Measurements from ENCODE around the gene CDC42EP3.

Gene CDC42EP3

DNA sequence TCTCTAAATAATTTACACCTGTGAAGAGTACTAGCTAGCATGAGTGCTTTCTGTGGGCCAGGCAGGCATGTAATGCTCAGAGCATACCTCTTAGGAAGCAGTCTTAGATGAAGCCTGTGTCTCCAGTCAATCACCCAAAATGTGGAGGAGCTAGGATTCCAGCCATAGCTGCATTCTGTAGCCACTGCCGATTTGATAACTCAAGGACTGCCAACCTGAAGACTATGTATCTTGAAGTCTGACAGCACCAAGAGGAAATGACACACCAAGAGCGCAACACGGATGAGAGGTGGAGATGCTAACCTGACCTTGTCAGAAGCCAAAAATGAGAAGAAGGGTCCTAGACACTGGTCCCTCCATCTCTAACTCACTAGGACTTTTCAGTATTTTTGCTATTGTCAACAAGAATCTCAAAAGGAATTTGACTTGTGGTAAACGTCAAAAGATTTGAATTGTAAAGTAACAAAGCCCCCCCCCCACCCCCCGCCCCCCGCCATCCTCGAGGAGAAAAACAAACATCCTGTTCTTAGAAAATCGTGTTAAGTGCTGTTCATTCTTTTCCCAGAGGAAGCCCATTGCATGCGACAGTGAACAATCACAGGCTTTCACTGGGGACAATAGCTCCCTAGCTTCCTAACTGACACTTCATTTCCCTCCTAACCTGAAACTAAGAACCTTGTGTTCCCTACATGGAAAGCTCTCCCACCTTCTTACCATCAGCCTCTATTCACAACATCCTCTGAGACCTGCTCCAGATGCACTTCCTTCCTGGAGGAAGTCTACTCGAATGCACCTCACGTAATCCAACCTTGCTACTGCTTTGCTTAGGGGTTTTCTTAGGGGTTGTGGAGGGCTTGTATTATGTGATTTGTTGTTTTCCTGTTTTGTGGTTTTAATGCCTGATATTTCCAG is 14.7 kb downstream of the CDC42EP3 start:
- DNase-seq (ENCODE audit: low read depth, low spot score), result peak; percentile 50

DNA sequence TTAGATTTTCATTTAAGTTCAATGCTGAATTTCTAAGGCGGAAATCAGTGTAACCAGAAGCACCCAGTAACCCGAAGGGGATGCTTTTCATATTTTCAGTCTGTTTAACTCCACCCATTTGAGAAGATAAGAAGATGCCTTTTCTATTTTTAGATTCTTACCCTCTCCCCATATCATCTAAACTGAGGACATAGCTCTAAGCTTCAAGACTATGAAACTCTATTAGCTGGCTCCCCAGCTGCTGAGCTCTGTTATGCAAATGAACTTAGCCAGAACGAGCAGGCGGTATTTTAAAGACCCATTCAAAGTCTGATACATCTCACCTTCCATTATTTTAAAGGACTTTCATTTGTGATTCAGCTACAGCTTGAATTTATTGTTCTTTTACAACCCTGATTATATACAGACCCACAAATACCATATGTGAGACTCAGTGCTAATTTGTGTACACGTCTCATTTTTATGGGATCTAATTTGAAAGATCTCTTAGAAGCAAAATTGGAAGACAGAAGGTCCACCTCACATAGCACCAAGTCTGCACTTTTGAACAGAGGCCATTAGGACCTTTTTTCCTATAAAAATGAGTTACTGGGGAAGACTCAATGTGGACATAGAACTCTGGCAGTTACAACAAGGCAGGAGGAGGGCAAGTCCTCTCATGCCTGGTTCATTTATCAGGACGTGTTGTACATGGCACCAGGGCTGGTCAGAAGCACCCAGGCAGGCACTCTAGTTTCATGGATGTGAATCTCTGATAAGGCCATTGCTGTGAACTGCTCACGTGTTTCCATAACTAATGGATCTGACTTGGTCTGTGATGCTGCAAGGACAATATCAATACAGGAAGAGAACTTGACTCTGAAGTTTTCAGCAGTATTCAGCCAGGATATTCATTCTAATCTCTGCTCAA is 16.3 kb downstream of the CDC42EP3 start:
- DNase-seq (ENCODE audit: low read depth, low spot score), result no peak

DNA sequence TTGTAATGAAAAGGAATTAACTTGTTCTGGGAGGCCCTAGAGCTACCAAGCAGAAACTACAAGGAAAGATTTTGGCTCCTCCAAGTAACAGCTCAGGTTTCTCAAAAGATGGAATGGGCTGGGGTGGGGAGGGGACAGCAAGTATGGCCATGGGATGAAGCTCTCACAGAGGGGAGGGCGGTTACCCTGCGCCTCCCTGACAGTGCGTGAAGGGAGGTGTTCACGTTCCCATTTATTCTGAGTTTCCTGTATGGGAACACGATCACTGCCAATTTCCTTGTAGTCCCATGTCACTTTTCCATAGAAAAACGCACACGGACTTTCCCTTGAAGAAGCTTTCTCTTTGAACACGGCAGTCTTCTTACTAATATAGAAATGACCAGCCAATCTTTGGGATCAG is 17.0 kb downstream of the CDC42EP3 start:
- no peak for DNase-seq (ENCODE audit: low read depth, low spot score)

- DNase-seq (ENCODE audit: low read depth, low spot score), result no peak
These were observed 17.6 kb downstream of the CDC42EP3 start for GRCh38 chr2:37653805-37654378.

- DNase-seq (ENCODE audit: low read depth, low spot score), result no peak
These were observed 18.3 kb downstream of the CDC42EP3 start for GRCh38 chr2:37653093-37653492.

DNA sequence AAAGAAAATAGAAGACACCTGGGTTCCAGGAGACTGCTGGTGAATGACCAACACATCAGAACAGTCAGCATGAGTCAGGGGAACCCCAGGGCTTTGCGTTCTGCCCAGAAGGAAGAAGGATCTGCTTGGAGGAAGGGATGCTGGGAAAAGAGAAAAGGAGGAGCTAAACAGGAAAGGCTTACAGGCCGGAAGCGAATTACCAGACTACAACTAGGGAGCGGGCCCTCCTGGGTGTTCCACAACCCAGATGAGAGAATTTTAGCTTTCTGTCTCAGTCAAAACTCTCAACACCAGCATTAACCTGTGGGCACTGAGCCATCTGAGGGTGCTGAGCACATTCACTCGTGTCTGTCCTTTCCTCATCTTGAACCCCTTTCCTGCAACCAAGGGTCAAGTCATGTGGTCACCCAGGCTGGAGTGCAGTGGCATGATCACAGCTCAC is 19.2 kb downstream of the CDC42EP3 start:
- DNase-seq (ENCODE audit: low read depth, low spot score), result no peak

- DNase-seq (ENCODE audit: low read depth, low spot score), result no peak
These were observed 20.8 kb downstream of the CDC42EP3 start for GRCh38 chr2:37650548-37651093.

DNA sequence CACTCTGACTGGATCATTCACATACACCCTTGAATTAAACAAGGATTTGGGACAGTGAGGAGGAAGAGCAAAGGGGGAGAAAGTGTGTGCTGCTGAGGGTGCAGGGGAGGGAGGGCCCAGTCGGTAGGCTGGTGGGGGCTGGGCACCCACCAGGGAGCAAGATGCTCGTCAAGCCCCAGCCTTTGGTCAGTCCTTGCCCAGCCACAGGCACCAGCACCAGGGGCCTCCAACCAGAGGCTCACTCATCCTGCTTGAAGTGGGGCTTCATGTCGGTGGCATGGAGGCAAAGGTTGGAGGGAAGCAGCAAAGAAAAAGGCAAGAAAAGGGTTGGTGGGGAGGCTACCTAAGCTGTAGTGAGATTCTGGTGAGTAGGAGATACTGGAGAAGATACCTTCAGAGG is 21.9 kb downstream of the CDC42EP3 start:
- DNase-seq (ENCODE audit: low read depth, low spot score), result no peak

DNA sequence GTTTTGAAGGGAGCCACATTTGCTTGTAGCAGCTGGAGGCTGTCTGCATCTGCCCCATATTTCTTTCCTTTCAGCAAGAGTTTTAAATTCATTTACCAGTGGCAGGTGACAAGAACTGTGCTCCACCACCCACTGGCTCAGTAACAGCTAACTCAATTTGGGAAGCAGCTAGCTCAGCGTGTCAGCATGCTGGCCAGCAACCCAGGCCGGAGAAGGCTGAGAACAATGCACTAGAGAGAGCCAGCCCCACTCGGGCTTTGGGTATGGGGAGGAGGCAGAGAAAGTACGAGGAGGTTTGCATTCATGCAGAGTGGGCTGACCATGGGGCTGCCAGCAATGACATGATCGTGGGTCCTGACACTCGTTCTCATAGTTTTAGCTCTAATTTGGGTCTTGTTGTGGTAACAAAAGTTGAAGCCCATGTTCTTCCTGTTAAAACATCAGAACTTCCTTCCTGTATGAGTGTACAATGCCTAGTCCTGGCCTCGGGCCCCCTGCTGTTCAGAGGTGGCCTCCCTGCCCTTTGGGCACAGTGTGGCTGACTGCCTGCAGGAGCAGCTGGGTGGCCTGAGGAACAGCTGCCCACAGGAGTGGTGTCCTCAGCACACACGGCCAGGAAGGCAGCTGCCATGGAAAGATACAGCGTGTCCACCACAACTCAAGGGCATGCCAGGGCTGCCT is 23.0 kb downstream of the CDC42EP3 start:
- DNase-seq (ENCODE audit: low read depth, low spot score), result peak; percentile 36

- no peak for DNase-seq (ENCODE audit: low read depth, low spot score)
These were observed 23.5 kb downstream of the CDC42EP3 start for GRCh38 chr2:37647971-37648330.

GRCh38 chr2:37645836-37646235 is 25.6 kb downstream of the CDC42EP3 start:
- DNase-seq (ENCODE audit: low read depth, low spot score), result no peak

DNA sequence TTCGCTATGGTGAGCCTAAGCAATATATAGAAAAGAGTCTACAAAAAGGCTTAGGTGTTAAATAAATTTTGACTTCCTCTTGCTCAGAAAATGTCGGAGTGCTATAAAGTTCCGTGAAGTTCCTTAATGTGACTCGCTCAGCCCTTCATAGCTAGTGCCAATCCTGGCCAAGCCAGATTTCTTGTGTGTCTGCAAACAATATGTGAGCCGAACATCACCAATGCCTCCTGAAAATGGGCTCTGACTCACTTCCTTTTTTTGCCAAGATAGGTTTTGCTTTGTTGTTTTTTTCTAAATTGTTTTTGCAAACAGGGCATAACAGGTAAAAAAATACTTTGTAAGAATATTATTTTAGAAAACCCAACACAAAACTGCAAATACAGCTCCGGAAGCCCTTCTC is 26.1 kb downstream of the CDC42EP3 start:
- no peak for DNase-seq (ENCODE audit: low read depth, low spot score)

- no peak for DNase-seq (ENCODE audit: low read depth, low spot score)
These were observed 27.3 kb downstream of the CDC42EP3 start for GRCh38 chr2:37644191-37644590.

DNA sequence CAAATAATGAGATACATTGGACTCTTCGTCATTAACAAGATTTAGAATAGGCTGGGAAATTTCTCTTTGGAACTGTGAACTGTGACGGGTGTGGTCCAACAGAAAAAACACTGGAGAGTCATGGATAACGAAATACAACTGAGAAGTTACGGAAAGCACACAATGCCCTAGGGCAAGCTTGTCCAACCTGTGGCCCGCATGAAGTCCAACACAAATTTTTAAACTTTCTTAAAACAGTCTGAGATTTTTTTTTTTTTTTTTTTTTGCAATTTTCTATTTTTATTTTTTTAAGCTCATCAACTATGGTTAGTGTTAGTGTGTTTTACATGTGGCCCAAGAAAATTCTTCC is 27.7 kb downstream of the CDC42EP3 start:
- DNase-seq (ENCODE audit: low read depth, low spot score), result no peak

GRCh38 chr2:37642907-37643729 is 28.3 kb downstream of the CDC42EP3 start:
- DNase-seq (ENCODE audit: low read depth, low spot score), result no peak

- DNase-seq (ENCODE audit: low read depth, low spot score), result no peak
These were observed 29.8 kb downstream of the CDC42EP3 start for GRCh38 chr2:37641582-37642171.

- no peak for DNase-seq (ENCODE audit: low read depth, low spot score)
These were observed 31.8 kb downstream of the CDC42EP3 start for GRCh38 chr2:37639631-37640030.

GRCh38 chr2:37638973-37639372 is 32.5 kb downstream of the CDC42EP3 start:
- DNase-seq (ENCODE audit: low read depth, low spot score), result no peak

DNA sequence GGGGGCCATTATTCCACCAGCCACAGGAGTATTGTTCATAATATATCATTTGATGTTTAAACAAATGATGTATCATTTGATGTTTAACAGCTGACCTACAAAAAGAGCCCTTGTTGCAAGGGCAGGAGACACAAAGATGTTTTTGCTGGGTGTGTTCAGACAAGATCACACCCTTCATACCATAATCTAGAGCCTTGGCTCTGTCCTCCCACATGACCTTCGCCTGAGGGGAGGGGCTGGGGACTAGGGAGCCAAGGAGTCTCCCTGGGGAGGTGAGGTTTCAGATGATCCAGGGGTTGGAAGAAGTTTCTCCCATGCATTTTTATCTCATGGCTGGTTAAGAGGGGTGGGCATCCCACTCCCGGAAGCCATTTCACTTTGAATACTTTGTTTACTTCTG is 33.5 kb downstream of the CDC42EP3 start:
- no peak for DNase-seq (ENCODE audit: low read depth, low spot score)

GRCh38 chr2:37637190-37637860 is 34.1 kb downstream of the CDC42EP3 start:
- no peak for DNase-seq (ENCODE audit: low read depth, low spot score)
